PC-9 (cell line): ENCODE results near the gene THAP11. TPM values are rescaled to one million over a fixed set of nuclear protein-coding genes. Genes with fewer than 3 reads are reported as not detected.

Experiments
- BruUV-seq: library from RNA; stranded (reverse); fragments of 400-500 nt; replicated peaks from 2 replicates; lab custom pipeline; 2021; lab: Mats Ljungman, UMichigan
- CTCF ChIA-PET: fragments of 300-600 bp; sonication (Branson Sonifier 250); formaldehyde crosslinking; loops from one replicate; lab custom pipeline; 2022; ENCODE audit warnings: antibody characterized with exemption; lab: Charles Lee
- POLR2A ChIA-PET: fragments of 300-600 bp; sonication (Branson Sonifier 250); formaldehyde crosslinking; loops from one replicate; lab custom pipeline; 2022; ENCODE audit warnings: antibody characterized with exemption; ENCODE audit not compliant: unreplicated experiment; lab: Charles Lee
- DNase-seq, 2 experiments: peaks; one replicate each; pipeline versions ENCODE4 v3.0.0 to v3.0.0-alpha.2; 2015 to 2022; ENCODE audit warnings: mixed read lengths in 1 of 2
- H2AFZ ChIP-seq: fragments of 200-600 bp; sonication (generic); 2 replicates; pipeline ENCODE4 v1.8.1; 2017; ENCODE audit warnings: antibody characterized with exemption
- H3F3A ChIP-seq: fragments of 200-600 bp; sonication (generic); 2 replicates; pipeline ENCODE4 v1.8.1; 2017; ENCODE audit warnings: antibody characterized with exemption, mild to moderate bottlenecking, low read depth; ENCODE audit not compliant: insufficient read depth
- H3K27ac ChIP-seq: fragments of 200-600 bp; sonication (generic); 2 replicates; pipeline ENCODE4 v1.6.1; 2016; ENCODE audit warnings: mixed run types
- H3K27me3 ChIP-seq: fragments of 200-600 bp; sonication (generic); 2 replicates; pipeline ENCODE4 v1.6.1; 2016; ENCODE audit warnings: low read depth, mixed run types; ENCODE audit not compliant: insufficient read depth
- H3K36me3 ChIP-seq: fragments of 200-600 bp; sonication (generic); 2 replicates; pipeline ENCODE4 v1.6.1; 2016; ENCODE audit warnings: low read depth, mixed run types
- H3K4me1 ChIP-seq: fragments of 200-600 bp; sonication (generic); replicated peaks from 2 replicates; pipeline ENCODE4 v1.6.1; 2016; ENCODE audit warnings: mixed run types; ENCODE audit not compliant: insufficient read depth
- H3K4me2 ChIP-seq: fragments of 200-600 bp; sonication (generic); 2 replicates; pipeline ENCODE4 v1.6.1; 2017; ENCODE audit warnings: mixed run types
- H3K4me3 ChIP-seq: fragments of 200-600 bp; sonication (generic); 2 replicates; pipeline ENCODE4 v1.6.1; 2016; ENCODE audit warnings: mixed run types
- H3K79me2 ChIP-seq: fragments of 200-600 bp; sonication (generic); 2 replicates; pipeline ENCODE4 v1.6.1; 2017; ENCODE audit warnings: low read depth, mixed run types
- H3K9me2 ChIP-seq: fragments of 200-600 bp; sonication (generic); 2 replicates; pipeline ENCODE4 v1.8.1; 2017; ENCODE audit warnings: mild to moderate bottlenecking; ENCODE audit not compliant: insufficient read depth
- H3K9me3 ChIP-seq: fragments of 200-600 bp; sonication (generic); 2 replicates; pipeline ENCODE4 v1.8.1; 2016; ENCODE audit warnings: low read depth; ENCODE audit not compliant: insufficient read depth
- H4K20me1 ChIP-seq: fragments of 200-600 bp; sonication (generic); 2 replicates; pipeline ENCODE4 v1.8.1; 2017; ENCODE audit not compliant: insufficient read depth
- CTCF ChIP-seq: fragments of 200-600 bp; sonication (generic); conservative IDR thresholded peaks from 2 replicates; pipeline ENCODE4 v1.6.1; 2017; ENCODE audit warnings: mixed run types, antibody characterized with exemption, mild to moderate bottlenecking, moderate library complexity
- EZH2 ChIP-seq: fragments of 200-600 bp; sonication (generic); IDR thresholded peaks from 2 replicates; pipeline ENCODE4 v1.8.0; 2017; ENCODE audit warnings: antibody characterized with exemption, low read depth
- intact Hi-C: fragments of 100-400 bp; cut with micrococcal nuclease; formaldehyde crosslinking; loops from one replicate; pipeline ENCODE4 v1.10.0; 2022; ENCODE audit not compliant: unreplicated experiment
- total RNA-seq: library from RNA; stranded (reverse); gene quantifications from 2 replicates; pipeline ENCODE4 v1.2.3, GENCODE V29; 2021

The THAP11 gene
- total RNA-seq, 1 experiment from 2014 or later: 18.9 TPM

GRCh38 chr16:67886387-67886786 is 44.3 kb downstream of the THAP11 start:
- Histone ChIP-seq H3K4me1 (no peaks in the 10 kb centered on the region), H3K79me2 (no peaks in the 10 kb centered on the region), H4K20me1 (no peaks in the 10 kb centered on the region), H3K9me3 (no peaks in the 10 kb centered on the region), H3K27me3 (no peaks in the 10 kb centered on the region), H3F3A (peaks cover 5% of the 10 kb centered on the region; the same call in 1 of the 2 replicates), H3K27ac (no peak overlapping the region), H3K4me2 (no peak overlapping the region), H3K4me3 (no peak overlapping the region), H3K36me3 (peaks cover 4% of the 10 kb centered on the region; the same call in 1 of the 2 replicates), H2AFZ (no peak overlapping the region), H3K9me2 (no peaks in the 10 kb centered on the region)
- BruUV-seq: no TSS peak
- no peak for DNase-seq
- TF ChIP-seq CTCF: no peak
- TF ChIP-seq EZH2: no peak
- intact Hi-C loops: no loop called here
- ChIA-PET CTCF (no interaction called here), POLR2A (no interaction called here)

GRCh38 chr16:67888331-67888730 is 46.2 kb downstream of the THAP11 start:
- H3K9me2 ChIP-seq: no peaks in the 10 kb centered on the region
- H3K9me3 ChIP-seq: no peaks in the 10 kb centered on the region
- H3K4me2 ChIP-seq: no peak overlapping the region
- CTCF ChIA-PET: no interaction called here
- no peak for DNase-seq
- TF ChIP-seq EZH2 (no peak), CTCF (no peak)
- no peaks in the 10 kb centered on the region for H3K27me3 ChIP-seq
- peaks cover 10% of the 10 kb centered on the region; the same call in 1 of the 2 replicates for H3F3A ChIP-seq
- H3K36me3 ChIP-seq: no peaks in the 10 kb centered on the region
- no peaks in the 10 kb centered on the region for H4K20me1 ChIP-seq
- BruUV-seq: no TSS peak
- POLR2A ChIA-PET: interaction anchor here (0.7 to 0.9 kb wide), 2 partner anchors 82 to 332 kb away, joined by 10 read pairs; partner anchors contain the start of genes RANBP10 and TSNAXIP1
- H3K79me2 ChIP-seq: peaks cover 2% of the 10 kb centered on the region
- no peak overlapping the region for H3K27ac ChIP-seq
- H3K4me1 ChIP-seq: peaks cover 5% of the 10 kb centered on the region; the same call in 1 of the 2 replicates
- H3K4me3 ChIP-seq: no peak overlapping the region
- intact Hi-C loops: no loop called here
- H2AFZ ChIP-seq: no peak overlapping the region

- H3K27me3 ChIP-seq: no peaks in the 10 kb centered on the region
- no peaks in the 10 kb centered on the region for H3K36me3 ChIP-seq
- no peaks in the 10 kb centered on the region for H3K9me3 ChIP-seq
- H2AFZ ChIP-seq: peak overlapping the region; percentile 85
- peaks cover 20% of the 10 kb centered on the region; the same call in 1 of the 2 replicates for H3F3A ChIP-seq
- H3K4me1 ChIP-seq: peaks cover 14% of the 10 kb centered on the region
- H3K27ac ChIP-seq: 0 out of 2 replicates have a peak overlapping the region, but pooled peaks have one; percentile 7
- H3K4me2 ChIP-seq: peak overlapping the region; percentile 88
- H3K4me3 ChIP-seq: peak overlapping the region; percentile 98; the same call in 1 of the 2 replicates
- CTCF ChIA-PET: interaction anchor here (0.6 kb wide), 1 partner anchor 260 kb away, joined by 3 read pairs; no protein-coding TSS in a partner anchor
- no peaks in the 10 kb centered on the region for H3K9me2 ChIP-seq
- POLR2A ChIA-PET: no interaction called here
- H4K20me1 ChIP-seq: peaks cover 7% of the 10 kb centered on the region; the same call in 1 of the 2 replicates
- no peak for DNase-seq
- H3K79me2 ChIP-seq: peaks cover 42% of the 10 kb centered on the region
- no peak for TF ChIP-seq CTCF
- no peak for TF ChIP-seq EZH2
- intact Hi-C loops: loop anchor here (5.0 kb wide), 1 partner anchor 35 kb away; no protein-coding TSS in a partner anchor
- BruUV-seq: no TSS peak
These were observed 50.3 kb downstream of the THAP11 start for GRCh38 chr16:67892375-67892774.
